DND-41 (cell line): ENCODE measurements around the gene CAPN2.
"Not testable (repeated sequence)": the region's sequence is repeated elsewhere in the genome, so short reads cannot be mapped to it uniquely, and the experiment has no call there.

Experiments
- ATAC-seq: fragments of 200-7000 bp; cut with Tn5 transposase; 3 replicates; pipeline ENCODE4 v1.9.1; 2021; ENCODE audit warnings: low read depth; ENCODE audit not compliant: insufficient read depth
- DNase-seq: peaks from one replicate; pipeline ENCODE4 v3.0.0-alpha.2; 2020
- H2AFZ ChIP-seq: 2 replicates; pipeline ENCODE4 v1.6.0; 2012; ENCODE audit warnings: low read depth, low read length
- H3K27ac ChIP-seq: 2 replicates; pipeline ENCODE4 v1.5.1; 2012; ENCODE audit warnings: low read length, inconsistent platforms
- H3K27me3 ChIP-seq: fragments of 200-600 bp; sonication (generic); 2 replicates; pipeline ENCODE4 v1.6.0; 2012; ENCODE audit warnings: low read length, mild to moderate bottlenecking, inconsistent platforms; ENCODE audit not compliant: insufficient read depth, poor library complexity
- H3K36me3 ChIP-seq: 2 replicates; pipeline ENCODE4 v1.5.1; 2012; ENCODE audit warnings: low read length, inconsistent platforms; ENCODE audit not compliant: insufficient read depth
- H3K4me1 ChIP-seq: 2 replicates; pipeline ENCODE4 v1.5.1; 2012; ENCODE audit warnings: mild to moderate bottlenecking, low read length; ENCODE audit not compliant: insufficient read depth
- H3K4me2 ChIP-seq: 2 replicates; pipeline ENCODE4 v1.6.0; 2012; ENCODE audit warnings: mild to moderate bottlenecking, moderate library complexity, low read length, inconsistent platforms; ENCODE audit not compliant: insufficient read depth
- H3K4me3 ChIP-seq, 2 experiments: fragments of 200-600 bp in 1 of 2; shearing (Covaris generic) in 1 of 2; 2 replicates each; pipeline ENCODE4 v1.5.1; 2012 to 2016; ENCODE audit warnings: inconsistent platforms in 2 of 2, low read length in 2 of 2, mild to moderate bottlenecking in 2 of 2, low read depth in 1 of 2, moderate library complexity in 1 of 2
- H3K79me2 ChIP-seq: 2 replicates; pipeline ENCODE4 v1.6.0; 2012; ENCODE audit warnings: low read length, inconsistent platforms; ENCODE audit not compliant: insufficient read depth
- H3K9ac ChIP-seq: 2 replicates; pipeline ENCODE4 v1.6.0; 2012; ENCODE audit warnings: low read depth, mild to moderate bottlenecking, inconsistent platforms, low read length, moderate library complexity
- H3K9me3 ChIP-seq: 2 replicates; pipeline ENCODE4 v1.5.1; 2012; ENCODE audit warnings: low read length, moderate library complexity, mild to moderate bottlenecking, inconsistent platforms; ENCODE audit not compliant: insufficient read depth, severe bottlenecking
- H4K20me1 ChIP-seq: 2 replicates; pipeline ENCODE4 v1.6.0; 2012; ENCODE audit warnings: low read length; ENCODE audit not compliant: insufficient read depth
- CTCF ChIP-seq: IDR thresholded peaks from 2 replicates; pipeline ENCODE4 v1.5.1; 2012; ENCODE audit warnings: borderline replicate concordance, low read length, moderate library complexity, mild to moderate bottlenecking; ENCODE audit not compliant: poor library complexity, severe bottlenecking; ENCODE audit errors: extremely low read depth
- EZH2 ChIP-seq: IDR thresholded peaks from 3 replicates; pipeline ENCODE4 v1.6.1; 2012; ENCODE audit warnings: borderline replicate concordance, low read depth, mild to moderate bottlenecking, moderate library complexity, low read length, inconsistent platforms; ENCODE audit not compliant: severe bottlenecking

CAPN2 gene

GRCh38 chr1:223813645-223814044 lies 101.3 kb downstream of the CAPN2 start:
- ATAC-seq (no peak), DNase-seq (no peak)
- Histone ChIP-seq H3K9me3 (no peaks in the 10 kb centered on the region), H3K79me2 (peaks cover 8% of the 10 kb centered on the region; the same call in 1 of the 2 replicates), H2AFZ (no peak overlapping the region), H3K4me3 (no peak overlapping the region), H3K4me2 (no peak overlapping the region), H3K36me3 (peaks cover 43% of the 10 kb centered on the region), H3K4me1 (no peaks in the 10 kb centered on the region), H4K20me1 (peaks cover 4% of the 10 kb centered on the region), H3K27me3 (no peaks in the 10 kb centered on the region), H3K9ac (no peak overlapping the region), H3K27ac (no peak overlapping the region)
- no peak for TF ChIP-seq CTCF
- TF ChIP-seq EZH2, result no peak

GRCh38 chr1:223815020-223815853 lies 102.9 kb downstream of the CAPN2 start:
- Histone ChIP-seq H3K4me3 (no peak overlapping the region), H3K9ac (no peak overlapping the region), H3K27ac (no peak overlapping the region), H3K27me3 (no peaks in the 10 kb centered on the region), H3K4me1 (no peaks in the 10 kb centered on the region), H3K79me2 (peaks cover 10% of the 10 kb centered on the region; the same call in 1 of the 2 replicates), H3K9me3 (no peaks in the 10 kb centered on the region), H3K36me3 (peaks cover 43% of the 10 kb centered on the region), H2AFZ (no peak overlapping the region), H4K20me1 (peaks cover 4% of the 10 kb centered on the region), H3K4me2 (no peak overlapping the region)
- DNase-seq (no peak), ATAC-seq (no peak)
- TF ChIP-seq EZH2 (no peak), CTCF (no peak)

GRCh38 chr1:223815865-223816264 lies 103.5 kb downstream of the CAPN2 start:
- no peak for ATAC-seq
- H3K9ac ChIP-seq, result no peak overlapping the region
- peaks cover 4% of the 10 kb centered on the region for H4K20me1 ChIP-seq
- no peak for TF ChIP-seq EZH2
- TF ChIP-seq CTCF, result no peak
- H3K4me2 ChIP-seq, result no peak overlapping the region
- peaks cover 12% of the 10 kb centered on the region; the same call in 1 of the 2 replicates for H3K79me2 ChIP-seq
- no peak for DNase-seq
- H3K27me3 ChIP-seq, result no peaks in the 10 kb centered on the region
- no peak overlapping the region for H2AFZ ChIP-seq
- no peaks in the 10 kb centered on the region for H3K4me1 ChIP-seq
- no peak overlapping the region for H3K27ac ChIP-seq
- H3K36me3 ChIP-seq, result peaks cover 41% of the 10 kb centered on the region
- no peak overlapping the region for H3K4me3 ChIP-seq
- no peaks in the 10 kb centered on the region for H3K9me3 ChIP-seq

GRCh38 chr1:223817265-223817664 lies 104.9 kb downstream of the CAPN2 start:
- H3K79me2 ChIP-seq, result peaks cover 23% of the 10 kb centered on the region
- peaks cover 42% of the 10 kb centered on the region for H3K36me3 ChIP-seq

More at GRCh38 chr1:223817265-223817664, 104.9 kb downstream of the CAPN2 start:
- H2AFZ ChIP-seq, H4K20me1 ChIP-seq, H3K9me3 ChIP-seq, H3K4me3 ChIP-seq, H3K4me2 ChIP-seq, H3K27ac ChIP-seq, DNase-seq, H3K9ac ChIP-seq, H3K27me3 ChIP-seq, ATAC-seq, H3K4me1 ChIP-seq: not testable (repeated sequence)
